Non-pigmented ciliary epithelial cell (primary cell): ENCODE results near the gene CTDSPL.
"Not testable (repeated sequence)": the region's sequence is repeated elsewhere in the genome, so short reads cannot be mapped to it uniquely, and the experiment has no call there.

ENCODE experiments used
- DNase-seq: peaks from one replicate; pipeline ENCODE4 v3.0.0-alpha.2; 2010; ENCODE audit warnings: low read depth

The CTDSPL gene

DNA sequence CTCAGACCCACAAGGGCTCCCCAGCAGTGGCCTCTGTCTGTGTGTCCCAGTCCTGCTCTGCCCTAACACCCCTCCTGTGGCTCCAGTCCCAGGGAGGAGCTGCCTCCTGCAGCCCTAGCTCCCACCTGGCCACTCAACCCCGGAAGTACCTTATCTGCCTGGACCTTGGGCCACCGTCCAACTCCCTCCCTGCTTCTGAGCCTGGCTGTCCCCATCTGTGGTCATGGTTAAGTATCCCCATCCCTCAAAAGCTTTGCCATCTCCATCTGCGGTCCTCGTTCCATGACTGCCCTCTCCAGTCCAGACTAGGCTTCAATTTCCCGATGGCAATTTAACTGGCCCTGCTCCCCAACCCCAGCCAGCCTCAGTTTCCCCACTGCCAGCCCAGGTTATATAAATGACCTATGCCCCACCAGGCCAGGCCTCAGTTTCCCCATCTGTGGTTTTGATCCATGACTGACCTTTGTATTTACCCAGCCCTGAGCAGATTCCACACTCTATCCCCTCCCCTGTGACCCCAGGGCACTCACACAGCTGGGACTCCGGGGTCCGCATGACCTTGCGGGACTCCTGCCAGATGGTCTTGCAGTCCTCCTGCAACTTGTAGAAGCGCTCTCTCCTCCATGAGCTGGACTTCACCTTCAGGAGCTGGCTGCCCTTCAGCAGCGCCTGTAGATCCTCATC, 158.1 kb downstream of the CTDSPL start:
- no peak for DNase-seq

DNA sequence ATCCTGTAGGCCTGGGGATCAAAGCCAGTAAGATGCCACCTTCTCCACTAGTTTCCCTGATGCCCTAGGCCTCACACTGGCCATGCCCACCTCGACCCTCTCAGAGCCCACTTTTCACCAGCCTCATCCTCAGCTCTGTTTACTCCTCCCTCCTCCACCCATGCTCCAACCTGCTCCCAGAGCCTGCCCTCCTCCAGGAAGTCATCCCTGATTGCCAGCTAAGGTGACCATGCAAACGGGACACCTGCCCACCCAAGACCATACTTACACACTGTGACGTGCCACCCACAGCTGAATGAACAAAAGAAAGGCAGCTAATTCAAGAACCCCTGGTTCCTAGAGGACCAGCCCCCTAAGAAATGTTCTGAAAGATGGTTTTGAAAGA, 158.7 kb downstream of the CTDSPL start:
- no peak for DNase-seq

DNA sequence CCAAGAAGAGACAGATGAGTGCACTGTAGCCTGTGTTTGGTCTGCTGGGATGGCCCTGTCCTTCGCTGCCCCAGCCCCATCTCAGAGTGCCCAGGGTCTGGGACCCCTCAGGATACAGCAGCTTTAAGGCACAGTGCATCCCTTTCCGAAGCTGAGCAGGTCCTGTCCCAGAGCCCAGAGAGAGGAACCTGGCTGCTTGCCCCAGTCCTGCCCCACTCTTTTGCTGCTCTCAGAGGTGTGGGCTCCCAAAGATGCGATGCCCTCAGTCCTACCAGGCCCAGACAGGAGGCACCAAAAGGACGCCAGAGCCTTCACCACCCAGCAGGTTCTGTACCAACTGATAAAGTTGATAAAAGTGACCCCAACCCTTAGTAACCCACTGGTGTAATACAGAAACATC, 159.5 kb downstream of the CTDSPL start:
- DNase-seq = no peak

DNA sequence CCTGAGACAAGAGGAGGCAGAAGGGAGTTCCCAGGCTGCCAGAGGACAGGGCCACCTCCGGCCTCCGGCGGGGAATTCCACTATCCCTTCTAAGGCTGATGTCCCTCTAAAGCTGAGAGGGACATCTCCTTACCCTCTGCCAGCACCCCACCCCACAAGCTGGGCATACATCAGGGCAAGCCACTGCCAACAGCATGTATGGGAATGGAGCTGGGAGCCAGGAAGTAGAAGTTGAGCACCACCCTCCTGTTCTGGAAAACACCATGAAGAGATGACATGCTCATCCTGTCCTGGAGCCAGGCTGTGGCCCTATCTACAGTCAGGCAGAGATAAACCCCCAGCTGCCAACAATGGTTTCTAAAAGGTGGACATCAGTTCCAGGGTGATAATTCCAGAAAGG, 160.6 kb downstream of the CTDSPL start:
- DNase-seq = no peak

DNA sequence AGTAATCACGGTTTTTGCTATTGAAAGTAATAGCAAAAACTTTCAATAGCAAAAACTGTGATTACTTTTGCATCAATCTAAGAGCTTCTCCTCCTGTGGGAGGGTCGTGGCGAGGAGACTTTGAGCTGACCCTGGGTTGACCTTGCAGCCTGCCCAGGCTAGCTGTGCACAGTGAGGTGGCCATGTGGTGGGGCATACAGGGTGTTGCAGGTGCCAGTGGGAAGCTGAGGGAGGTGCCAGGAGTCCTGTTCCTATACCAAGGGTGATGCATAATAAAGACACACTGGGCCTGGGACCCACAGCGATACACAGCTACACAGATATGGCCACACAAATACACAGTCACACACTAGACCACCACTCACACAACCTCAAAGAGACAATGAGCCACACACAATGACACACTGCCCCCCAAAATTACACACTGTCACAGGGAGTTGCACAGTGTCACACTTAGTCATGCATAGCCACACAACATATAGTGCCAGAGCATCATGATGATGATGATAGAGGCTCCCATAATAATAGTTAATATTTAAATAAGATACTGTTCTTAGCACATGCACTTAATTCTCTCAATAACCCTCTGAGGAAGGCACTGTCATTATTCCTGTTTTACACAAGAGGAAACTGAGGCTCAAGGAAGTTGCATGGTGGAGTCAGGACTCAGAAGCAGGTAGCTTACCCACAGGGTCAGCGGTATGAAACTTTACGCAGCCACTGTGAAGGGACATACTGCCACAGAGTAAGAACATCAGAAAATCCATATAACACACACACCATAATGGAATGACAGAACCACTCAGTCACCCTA, 161.4 kb downstream of the CTDSPL start:
- DNase-seq = no peak

DNA sequence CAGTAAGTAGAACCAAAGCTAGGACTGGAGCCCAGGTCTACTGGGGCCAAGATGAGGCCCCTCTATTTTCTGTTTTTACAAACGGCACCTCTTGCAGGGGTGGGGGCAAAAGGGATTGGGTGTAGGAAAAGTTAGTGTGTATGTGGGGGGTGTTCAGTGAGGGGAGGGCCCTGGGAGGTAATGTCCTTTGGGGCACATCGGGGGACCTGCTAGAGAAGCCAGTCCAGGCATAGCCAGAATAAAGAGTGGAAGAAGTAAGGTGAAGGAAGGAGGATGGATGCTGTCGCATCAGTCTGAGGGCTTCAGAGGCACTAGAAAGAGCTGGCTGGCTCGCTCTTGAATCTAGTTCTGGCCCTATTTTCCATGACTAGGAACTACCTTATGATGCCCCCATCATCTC, 165.2 kb downstream of the CTDSPL start:
- no peak for DNase-seq

DNA sequence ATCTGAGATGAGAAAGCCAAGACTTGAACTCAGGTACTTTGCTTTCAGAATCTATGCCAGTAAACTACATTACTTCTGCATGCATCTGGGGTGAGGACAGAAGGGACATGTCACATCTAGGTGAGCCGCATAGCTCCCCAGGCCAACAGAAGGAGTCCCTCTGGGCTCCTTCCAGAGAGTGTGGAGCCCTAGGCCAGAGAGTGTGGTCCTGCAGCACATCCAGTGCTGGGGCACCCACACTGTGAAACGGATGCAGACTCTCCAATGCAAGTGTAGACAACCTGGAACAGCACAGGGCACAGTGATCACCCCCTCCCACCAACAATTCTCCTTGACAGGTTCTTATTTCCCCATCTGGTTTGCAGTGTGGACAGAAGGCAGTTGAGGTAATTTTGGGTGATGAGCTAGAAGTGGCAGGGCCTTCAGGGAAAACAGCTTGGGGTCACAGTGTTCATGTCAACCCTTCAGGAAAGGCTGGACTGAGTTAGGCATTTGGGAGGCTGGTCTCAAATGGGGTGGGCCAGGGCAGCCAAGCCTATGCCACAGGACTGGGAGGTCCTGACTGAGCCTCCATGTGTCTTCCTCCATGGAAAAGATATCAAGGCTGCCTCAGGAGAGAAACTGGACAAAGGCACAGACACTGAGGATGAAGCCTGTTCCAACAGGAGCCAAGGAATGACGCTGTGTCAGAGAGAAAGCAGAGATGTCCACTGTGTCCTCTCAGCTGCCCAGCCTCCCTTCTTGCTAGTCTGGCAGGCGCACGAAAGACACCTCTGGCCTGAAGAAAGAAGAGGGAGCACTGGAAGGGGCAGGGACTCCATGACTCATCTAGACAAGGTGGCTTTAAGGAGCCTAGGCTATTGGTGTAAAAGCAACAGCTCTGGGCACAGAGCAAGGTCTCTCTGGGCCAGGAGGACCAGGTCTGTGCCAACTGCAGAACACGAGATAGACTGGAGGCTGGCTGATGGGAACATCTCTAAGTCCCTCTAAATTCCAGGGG, 166.1 kb downstream of the CTDSPL start:
- DNase-seq = no peak

DNA sequence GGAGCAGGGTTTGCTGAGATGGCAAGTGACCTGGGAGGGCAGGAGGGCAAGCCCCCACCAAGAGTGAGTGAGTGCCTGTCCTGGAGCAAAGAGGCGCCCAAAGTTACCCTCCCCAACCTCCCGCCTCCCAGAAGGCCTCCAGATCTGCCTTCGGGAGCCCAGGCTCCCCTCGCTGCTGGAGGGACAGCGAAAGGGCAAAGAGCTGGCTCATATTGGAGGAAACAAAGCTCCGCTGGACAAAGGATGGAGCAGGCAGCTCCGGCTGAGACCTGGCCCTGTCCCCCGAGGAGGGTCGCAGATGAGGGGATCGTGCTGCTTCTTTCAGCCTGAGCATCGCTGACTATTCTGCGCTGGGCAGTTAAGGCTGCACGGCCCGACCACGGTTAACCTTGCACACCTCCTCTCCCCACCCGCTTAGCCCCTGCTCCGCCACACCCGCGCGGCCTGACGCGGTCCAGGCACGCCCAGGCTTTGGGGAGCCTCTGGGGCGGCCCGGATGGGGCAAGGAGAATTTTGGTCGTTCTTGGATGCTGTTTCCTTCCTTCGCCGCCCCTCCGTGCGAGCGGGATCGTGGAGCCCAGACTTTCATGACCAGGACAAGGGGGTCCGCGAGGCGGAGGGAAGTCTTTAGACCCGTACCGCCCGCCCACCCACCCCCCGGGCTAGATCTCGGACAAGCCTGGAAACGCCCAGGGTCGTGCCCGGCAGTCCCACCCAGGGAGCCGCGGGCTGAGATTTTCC, 167.1 kb downstream of the CTDSPL start:
- DNase-seq = no peak

DNA sequence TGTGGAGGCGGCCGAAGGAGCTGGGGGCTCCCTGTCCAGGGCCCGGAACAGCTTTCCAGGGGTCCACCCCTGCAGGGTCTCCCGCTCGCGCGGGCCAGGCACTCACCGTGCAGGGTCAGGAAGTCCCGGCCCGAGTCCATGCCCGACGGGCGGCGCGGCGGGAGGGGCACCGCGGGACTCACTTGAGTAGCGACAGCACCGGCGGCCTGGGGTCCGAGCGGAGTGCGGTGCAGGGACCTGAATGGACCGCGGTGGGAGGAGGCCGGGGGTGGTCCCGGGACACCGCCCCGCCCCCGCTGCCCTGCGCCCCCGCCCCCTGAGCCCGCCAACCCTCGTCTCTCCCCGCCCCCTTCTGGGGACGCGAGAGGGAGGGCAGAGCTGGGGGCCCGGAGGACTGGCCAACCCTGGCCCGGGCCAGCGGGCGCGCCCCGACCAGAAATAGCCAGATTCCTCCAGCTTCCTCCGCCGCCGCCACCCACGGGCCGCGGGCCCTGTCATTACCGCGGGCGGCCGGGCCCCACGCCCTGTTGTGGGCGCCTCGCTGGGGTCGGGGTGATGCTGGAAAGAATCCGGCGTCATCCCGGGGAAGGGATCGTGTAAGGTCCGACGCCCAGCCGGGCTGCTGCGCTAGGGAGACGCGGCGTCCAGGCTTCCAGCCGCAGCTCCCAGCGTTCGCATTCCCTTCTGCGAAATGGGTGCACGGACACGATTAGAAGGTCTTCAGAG, 167.9 kb downstream of the CTDSPL start, which contains the start of gene PLCD1:
Gene PLCD1, minus strand, starts transcription at position 243 of the 726 bp plus-strand sequence. Its CDS starts 103 bp downstream, at position 140.
- no peak for DNase-seq

DNA sequence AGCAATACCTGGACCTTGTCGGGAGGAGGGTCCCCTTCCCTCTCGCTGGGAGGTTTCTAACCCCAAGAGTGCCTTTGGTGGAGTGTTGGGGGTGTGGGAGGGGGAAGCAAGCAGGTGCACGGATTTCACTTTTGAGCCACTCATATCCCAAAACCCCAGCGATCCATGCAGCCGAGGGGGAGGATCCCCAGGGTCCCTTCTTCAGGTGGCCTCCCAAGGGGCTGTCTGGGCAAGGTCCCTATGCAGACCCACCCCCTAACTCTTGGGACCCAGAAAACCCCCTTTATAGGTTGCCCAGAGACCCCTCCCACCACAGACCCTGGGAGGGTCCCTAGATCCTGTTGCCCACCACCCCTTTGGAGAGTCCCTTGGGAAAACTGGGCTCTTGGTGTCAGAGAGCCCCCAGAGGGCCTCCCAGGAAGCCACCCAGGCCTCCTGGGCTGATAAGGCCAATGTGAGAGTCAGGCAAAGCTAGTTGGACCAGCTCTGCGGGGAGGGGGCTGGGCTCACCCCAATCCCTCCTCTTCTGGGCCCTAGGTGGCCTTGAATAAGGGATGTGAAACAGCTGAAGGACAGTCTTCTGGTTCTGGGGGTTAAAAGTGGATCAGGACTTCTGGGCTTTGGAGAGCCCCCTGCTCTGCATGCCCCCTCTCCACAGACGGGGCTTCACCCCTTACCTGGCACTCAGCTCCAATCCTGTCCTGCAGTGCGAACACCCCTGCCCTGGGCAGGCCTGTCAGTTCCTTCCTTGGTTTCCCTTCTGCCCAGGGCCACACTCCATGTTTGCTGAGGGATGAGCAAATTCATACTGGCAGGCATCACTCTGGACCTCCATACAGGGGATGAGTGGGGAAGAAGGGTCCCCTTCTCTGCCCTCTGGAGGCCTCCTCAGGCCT, 168.7 kb downstream of the CTDSPL start:
- no peak for DNase-seq

DNA sequence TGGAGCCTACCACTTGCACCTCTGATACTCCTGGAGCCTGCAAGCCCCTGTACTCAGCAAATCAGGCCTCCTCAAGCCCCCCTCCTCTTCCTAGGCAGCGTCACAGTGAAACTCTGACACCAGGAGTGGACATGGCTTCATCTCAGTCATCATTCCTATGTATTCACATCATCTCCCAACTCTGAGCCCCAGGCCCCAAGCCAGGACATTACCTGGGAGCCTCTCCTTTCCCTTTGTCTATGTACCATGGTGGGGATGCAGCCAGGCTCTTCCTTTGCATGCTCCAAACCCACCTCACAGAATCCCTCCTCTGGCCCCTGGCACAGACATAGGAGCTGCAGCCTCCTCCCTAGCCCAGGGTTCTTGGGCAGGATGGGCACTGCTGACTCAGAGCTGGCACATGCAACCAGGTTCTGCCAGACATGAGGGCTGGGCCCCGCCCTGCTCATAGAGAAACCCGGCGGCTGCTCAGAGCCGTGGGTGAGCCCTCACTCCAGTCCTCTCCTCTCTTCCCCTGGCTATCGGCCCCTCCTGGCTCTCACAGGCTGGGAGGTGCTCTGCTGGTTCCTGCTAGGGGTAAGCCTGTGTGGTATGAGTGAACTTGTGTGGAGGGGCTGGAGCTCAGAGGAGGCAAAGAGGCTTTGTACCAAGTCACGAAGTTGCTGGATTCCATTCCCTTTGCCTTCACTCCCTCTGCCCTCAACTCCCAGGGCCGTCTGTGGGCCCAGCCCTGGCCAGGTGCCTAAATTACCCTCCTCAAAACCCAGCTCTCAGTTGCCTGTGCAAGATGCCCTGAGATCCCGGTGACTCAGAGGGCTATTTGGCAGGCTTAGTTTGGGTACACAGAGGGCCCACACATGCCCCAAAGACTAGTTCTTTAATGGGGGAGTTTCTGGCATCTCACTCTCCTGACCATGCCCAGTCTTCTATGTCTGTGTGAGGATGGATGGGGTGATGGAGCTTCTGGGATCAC, 169.6 kb downstream of the CTDSPL start:
- no peak for DNase-seq

DNA sequence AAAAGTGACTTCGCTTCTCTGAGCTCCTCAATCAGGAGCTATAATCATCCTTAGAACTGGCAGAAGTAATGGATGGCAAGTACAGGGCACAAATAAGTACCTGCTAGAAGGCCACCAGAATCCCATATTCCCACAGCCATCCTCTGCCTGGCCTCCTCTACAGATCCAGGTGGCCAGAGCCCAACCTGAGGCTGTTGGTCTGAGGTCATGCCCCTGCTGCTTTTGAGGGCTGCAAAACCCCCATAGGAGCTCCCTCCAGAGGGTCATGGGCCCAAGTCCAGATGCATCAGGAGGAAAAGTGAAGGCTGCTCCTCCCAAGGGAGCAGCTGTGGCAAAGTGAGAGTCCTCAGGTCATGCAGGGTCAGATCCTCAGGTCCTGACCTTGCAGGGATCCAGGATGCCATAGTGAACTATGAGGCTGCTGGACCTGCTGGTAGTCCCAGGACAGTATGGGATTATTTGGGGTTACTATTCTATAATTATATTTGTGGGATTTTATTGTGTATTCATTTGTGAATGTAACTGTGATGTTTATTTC, 170.7 kb downstream of the CTDSPL start:
- DNase-seq = no peak

DNA sequence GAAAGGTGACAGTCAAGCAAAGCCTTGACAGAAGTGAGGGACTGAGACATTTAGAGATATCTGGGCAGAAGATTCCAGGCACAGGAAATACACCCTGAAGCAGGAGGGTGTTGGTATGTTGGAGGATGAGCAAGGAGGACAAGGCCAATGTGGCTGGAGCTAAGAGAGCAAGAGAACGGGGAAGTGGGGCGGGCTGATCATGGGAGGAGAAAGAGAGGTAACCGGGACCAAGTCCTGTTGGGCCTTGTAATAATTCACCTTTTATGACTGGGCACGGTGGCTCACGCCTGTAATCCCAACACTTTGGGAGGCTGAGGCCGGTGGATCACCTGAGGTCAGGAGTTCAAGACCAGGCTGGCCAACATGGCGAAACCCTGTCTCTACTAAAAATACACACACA, 171.9 kb downstream of the CTDSPL start:
- not testable (repeated sequence) for DNase-seq
